Epithelial cell of prostate (primary cell): ENCODE measurements around the gene ZBTB44.
A peak's percentile ranks its signal among the peaks of the same experiment; 100 is the strongest.
"Not testable (repeated sequence)": the region's sequence is repeated elsewhere in the genome, so short reads cannot be mapped to it uniquely, and the experiment has no call there.

Experiments used
- DNase-seq: peaks from one replicate; pipeline ENCODE4 v3.0.0-alpha.2; 2011; ENCODE audit warnings: low read depth, low spot score
- H3K27ac ChIP-seq: fragments of 450-650 bp; 2 replicates; pipeline ENCODE4 v1.5.1; 2017; ENCODE audit warnings: mild to moderate bottlenecking

ZBTB44 gene

GRCh38 chr11:130313383-130314183 lies 1.1 kb downstream of the ZBTB44 start:
- no peak for DNase-seq
- H3K27ac ChIP-seq = peak overlapping the region; percentile 81

DNA sequence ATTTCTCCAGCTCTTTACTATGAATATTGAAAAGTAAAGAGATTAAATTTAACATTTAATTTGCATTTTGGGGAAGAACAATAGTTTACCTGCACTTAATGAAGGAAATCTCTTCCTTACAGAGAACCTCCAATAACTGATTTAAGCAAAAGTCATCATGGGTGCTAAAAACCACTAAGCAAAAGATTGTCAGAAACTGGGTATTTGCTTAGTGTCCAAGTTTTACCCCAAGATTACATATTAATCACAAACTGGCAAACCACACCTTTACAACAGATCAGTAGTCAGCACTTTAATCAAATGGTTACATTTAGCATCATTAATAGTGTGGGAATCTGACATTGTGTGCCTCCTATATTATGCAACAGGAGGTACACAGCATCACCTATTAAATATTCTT lies 2.7 kb downstream of the ZBTB44 start:
- H3K27ac ChIP-seq = no peak overlapping the region
- DNase-seq = no peak

- DNase-seq = no peak
- H3K27ac ChIP-seq = no peak overlapping the region
These were observed 4.1 kb downstream of the ZBTB44 start for GRCh38 chr11:130310622-130311021.

DNA sequence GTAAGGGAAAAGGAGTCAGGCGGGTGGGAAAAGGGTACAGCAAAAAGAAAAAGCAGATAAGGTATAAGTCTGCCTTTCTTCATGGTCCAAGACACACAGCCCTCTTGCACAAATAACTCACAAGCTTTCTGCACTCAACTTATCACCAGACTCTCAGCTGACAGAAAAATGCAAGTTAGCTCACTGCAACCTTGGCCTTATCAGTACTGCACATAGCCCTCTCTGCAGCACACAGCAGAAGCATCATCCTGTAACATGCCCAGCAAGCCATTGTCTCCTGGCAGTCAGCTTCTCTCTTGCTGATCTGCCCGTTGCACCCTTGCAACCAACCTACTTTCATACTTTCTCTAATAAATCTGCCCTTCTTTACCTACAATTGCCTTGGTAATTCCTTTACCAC lies 5.8 kb downstream of the ZBTB44 start:
- no peak for DNase-seq
- no peak overlapping the region for H3K27ac ChIP-seq

GRCh38 chr11:130308059-130308458 lies 6.7 kb downstream of the ZBTB44 start:
- no peak for DNase-seq
- H3K27ac ChIP-seq = no peak overlapping the region

- DNase-seq = no peak
- H3K27ac ChIP-seq = no peak overlapping the region
These were observed 10.1 kb downstream of the ZBTB44 start for GRCh38 chr11:130304651-130305050.

GRCh38 chr11:130301002-130301401 lies 13.7 kb downstream of the ZBTB44 start:
- DNase-seq = no peak
- H3K27ac ChIP-seq = no peak overlapping the region

DNA sequence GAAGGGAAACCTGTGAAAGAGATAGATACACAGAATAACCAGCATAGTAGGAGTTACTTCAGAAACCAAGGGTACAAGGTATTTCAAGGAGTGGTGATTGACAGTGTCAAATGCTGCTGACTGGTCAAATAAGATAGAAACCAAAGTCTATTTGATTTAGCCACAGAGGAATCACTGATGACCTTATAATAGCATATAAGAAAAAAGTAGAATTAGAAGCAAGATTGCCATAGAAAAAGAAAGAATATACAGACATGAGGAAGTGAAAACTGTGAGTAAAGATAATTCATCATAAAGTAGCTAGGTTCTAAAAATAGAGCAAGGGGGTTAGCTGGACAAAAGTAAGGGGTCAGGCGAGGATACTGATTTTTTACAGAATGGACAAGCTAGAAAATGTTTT lies 14.2 kb downstream of the ZBTB44 start:
- no peak overlapping the region for H3K27ac ChIP-seq
- DNase-seq = no peak

DNA sequence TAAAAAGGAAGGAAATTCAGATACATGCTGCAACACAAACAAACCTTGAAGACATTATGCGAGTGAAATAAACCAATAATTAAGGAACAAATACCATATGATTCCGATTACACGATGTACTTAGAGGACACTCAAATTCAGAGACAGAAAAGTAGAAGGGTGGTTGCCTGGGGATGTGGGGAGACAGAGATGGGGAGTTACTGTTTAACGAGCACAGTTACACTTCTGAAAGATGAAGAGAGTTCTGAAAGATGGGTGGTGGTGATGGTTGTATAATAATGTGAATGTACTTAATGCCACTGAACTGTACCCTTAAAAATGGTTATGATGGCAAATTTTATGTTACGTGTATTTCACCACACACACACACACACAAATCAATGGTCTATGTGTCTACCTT lies 14.7 kb downstream of the ZBTB44 start:
- H3K27ac ChIP-seq = no peak overlapping the region
- DNase-seq = no peak

DNA sequence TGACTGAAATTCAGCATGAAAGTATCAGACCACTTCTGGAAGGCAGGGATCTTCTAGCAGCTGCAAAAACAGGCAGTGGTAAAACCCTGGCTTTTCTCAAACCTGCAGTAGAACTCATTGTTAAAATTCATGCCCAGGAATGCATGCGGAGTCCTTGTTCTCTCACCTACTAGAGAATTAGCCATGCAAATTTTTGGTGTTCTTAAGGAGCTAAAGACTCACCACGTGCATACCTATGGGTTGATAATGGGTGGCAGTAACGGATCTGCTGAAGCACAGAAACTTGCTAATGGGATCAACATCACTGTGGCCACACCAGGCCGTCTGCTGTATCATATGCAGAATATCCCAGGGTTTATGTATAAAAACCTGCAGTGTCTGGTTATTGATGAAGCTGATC lies 19.1 kb downstream of the ZBTB44 start:
- H3K27ac ChIP-seq = no peak overlapping the region
- DNase-seq = no peak

- H3K27ac ChIP-seq = no peak overlapping the region
- no peak for DNase-seq
These were observed 32.6 kb downstream of the ZBTB44 start for GRCh38 chr11:130282111-130282510.

GRCh38 chr11:130281341-130281740 lies 33.4 kb downstream of the ZBTB44 start:
- DNase-seq, H3K27ac ChIP-seq: not testable (repeated sequence)

DNA sequence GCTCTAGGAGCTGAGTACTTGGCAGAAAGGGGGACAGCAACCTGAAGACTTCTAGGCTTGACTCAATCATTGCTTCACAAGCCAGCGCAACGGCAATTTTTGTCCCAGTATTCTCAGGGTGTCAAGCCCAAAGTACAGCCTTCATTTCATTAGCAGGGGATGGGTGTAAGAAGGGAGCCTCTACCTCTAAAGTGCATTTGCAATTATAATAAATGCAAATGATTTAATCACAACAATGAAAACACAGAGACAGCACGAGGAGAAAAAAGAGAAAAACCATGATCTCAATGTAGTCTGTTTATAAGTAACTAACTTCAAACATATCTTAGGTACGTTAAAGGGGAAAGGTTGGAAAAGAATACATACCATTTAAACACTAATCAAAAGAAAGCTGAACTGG lies 34.7 kb downstream of the ZBTB44 start:
- no peak overlapping the region for H3K27ac ChIP-seq
- DNase-seq = no peak

DNA sequence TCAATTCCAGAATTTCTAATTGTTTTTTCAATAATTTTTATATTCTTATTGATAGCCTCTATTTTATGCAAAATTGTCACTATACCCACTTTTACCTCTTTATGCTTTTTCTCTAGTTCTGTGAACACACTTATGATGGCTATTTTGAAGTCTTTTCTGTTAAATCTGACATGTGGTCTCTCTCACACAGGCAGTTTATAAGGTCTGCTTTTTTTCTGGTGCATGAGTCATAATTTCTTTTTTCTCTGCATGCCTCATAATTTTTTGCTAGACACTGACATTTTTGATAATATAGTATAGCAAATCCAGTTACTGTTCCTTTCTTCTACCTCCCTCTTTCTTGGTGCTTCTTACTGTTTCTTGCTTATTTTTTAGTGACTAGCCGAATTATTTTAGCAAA lies 36.0 kb downstream of the ZBTB44 start:
- no peak overlapping the region for H3K27ac ChIP-seq
- DNase-seq = no peak

DNA sequence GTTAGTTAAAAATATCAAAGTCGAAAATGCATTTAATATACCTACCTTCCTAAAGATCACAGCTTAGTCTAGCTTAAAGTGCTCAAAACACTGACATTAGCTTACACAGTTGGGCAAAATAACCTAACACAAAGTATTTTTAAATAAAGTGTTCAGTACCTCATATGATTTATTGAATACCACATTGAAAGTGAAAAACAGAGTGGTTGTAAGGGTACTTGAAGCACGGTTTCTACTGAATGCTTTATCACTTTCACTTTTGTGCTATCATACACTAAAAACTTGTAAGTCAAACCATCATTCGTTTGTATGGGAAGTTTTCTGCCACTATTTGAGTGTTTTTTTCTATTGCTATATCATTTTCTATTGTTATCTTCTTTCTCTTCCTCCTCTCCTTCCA lies 36.6 kb downstream of the ZBTB44 start:
- H3K27ac ChIP-seq = no peak overlapping the region
- DNase-seq = no peak

- DNase-seq = no peak
- H3K27ac ChIP-seq = no peak overlapping the region
These were observed 42.4 kb downstream of the ZBTB44 start for GRCh38 chr11:130272336-130272735.

DNA sequence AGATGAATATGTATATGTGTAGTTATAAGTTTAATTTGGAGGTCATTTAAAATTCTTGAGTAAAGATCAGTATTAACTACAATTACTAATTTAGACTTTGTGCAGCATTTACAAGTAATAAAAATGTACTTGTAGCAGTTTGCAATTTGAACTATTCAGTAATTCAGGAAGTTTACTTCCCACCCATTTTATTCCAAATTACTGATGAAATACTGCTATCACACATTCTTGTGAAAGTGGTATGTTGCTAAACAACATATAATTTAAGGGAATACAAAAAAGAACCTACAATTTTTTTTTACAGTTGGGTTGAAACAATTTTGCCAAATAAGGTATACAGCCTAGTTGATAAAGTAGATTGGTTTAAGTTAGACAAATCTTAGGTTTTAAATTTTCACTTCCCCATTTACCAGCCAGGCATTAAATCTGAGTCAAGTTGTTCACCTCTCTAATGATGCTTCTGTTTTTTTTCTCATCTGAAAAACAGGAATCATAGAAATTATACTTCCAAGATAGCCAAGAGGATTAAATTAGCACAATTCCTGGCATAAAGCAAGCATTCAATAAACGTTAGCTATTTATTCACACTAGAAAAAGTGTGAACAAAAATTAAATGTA lies 45.3 kb downstream of the ZBTB44 start:
- H3K27ac ChIP-seq = no peak overlapping the region

DNA sequence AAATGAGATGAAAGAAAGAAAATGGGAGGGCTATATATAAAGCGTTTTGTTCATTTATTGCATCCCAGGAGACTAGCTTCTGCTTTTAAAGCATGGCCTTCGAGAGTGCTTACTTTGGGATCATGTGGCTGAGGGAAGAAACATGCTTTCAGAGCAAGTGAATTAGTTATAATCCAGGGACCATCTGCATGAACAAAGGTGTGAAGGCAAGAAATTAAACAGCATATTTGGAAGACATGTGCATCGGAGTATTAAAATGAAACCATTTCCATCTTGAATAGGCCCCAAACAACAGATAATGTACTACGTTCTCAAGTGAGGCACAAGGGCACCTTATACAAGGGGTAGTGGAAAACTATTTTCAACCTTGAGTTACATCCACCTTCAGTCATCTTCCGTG lies 51.4 kb downstream of the ZBTB44 start:
- DNase-seq = no peak
- no peak overlapping the region for H3K27ac ChIP-seq

More for the DNA sequence above, 45.3 kb downstream of the ZBTB44 start:
- DNase-seq = no peak

GRCh38 chr11:130262424-130262823 lies 52.3 kb downstream of the ZBTB44 start:
- no peak overlapping the region for H3K27ac ChIP-seq
- no peak for DNase-seq

- no peak overlapping the region for H3K27ac ChIP-seq
- DNase-seq = no peak
These were observed 53.1 kb downstream of the ZBTB44 start for GRCh38 chr11:130261571-130261970.

GRCh38 chr11:130260742-130261141 lies 54.0 kb downstream of the ZBTB44 start:
- no peak for DNase-seq
- no peak overlapping the region for H3K27ac ChIP-seq

- H3K27ac ChIP-seq = no peak overlapping the region
These were observed 54.6 kb downstream of the ZBTB44 start for GRCh38 chr11:130260080-130260627.

More at GRCh38 chr11:130260080-130260627, 54.6 kb downstream of the ZBTB44 start:
- no peak for DNase-seq
